ENCODE data around the gene ARHGAP21. TPM values are rescaled to one million over a fixed set of nuclear protein-coding genes. Genes with fewer than 3 reads are reported as not detected.

The ARHGAP21 gene
- total RNA-seq, 1 donor from 2014 or later: 67.1 TPM

- DNase-seq (ENCODE audit: low read depth in 2 of 2): no peak
Observed at GRCh38 chr10:24579448-24579847, 144.2 kb downstream of the ARHGAP21 start.

- DNase-seq (ENCODE audit: low read depth in 2 of 2): no peak
Observed at GRCh38 chr10:24575481-24576002, 148.1 kb downstream of the ARHGAP21 start.

GRCh38 chr10:24574578-24575155 lies 149.0 kb downstream of the ARHGAP21 start:
- DNase-seq (ENCODE audit: low read depth in 2 of 2): no peak

GRCh38 chr10:24574161-24574560 lies 149.5 kb downstream of the ARHGAP21 start:
- DNase-seq (ENCODE audit: low read depth in 2 of 2): no peak

GRCh38 chr10:24571870-24572450 lies 151.7 kb downstream of the ARHGAP21 start:
- no peak for DNase-seq (ENCODE audit: low read depth in 2 of 2)

- DNase-seq (ENCODE audit: low read depth in 2 of 2): no peak
Observed at GRCh38 chr10:24570658-24571426, 152.8 kb downstream of the ARHGAP21 start.

GRCh38 chr10:24569828-24570657 lies 153.6 kb downstream of the ARHGAP21 start:
- DNase-seq (ENCODE audit: low read depth in 2 of 2): no peak

GRCh38 chr10:24569330-24569796 lies 154.3 kb downstream of the ARHGAP21 start:
- no peak for DNase-seq (ENCODE audit: low read depth in 2 of 2)

GRCh38 chr10:24568042-24568441 lies 155.6 kb downstream of the ARHGAP21 start:
- no peak for DNase-seq (ENCODE audit: low read depth in 2 of 2)

GRCh38 chr10:24561453-24561852 lies 162.2 kb downstream of the ARHGAP21 start:
- DNase-seq (ENCODE audit: low read depth in 2 of 2): no peak

- peak; percentile 20 to 71 for DNase-seq (ENCODE audit: low read depth in 2 of 2)
Observed at GRCh38 chr10:24556750-24557742, 166.6 kb downstream of the ARHGAP21 start.

GRCh38 chr10:24556126-24556749 lies 167.4 kb downstream of the ARHGAP21 start:
- DNase-seq (ENCODE audit: low read depth in 2 of 2): no peak

GRCh38 chr10:24554036-24554435 lies 169.7 kb downstream of the ARHGAP21 start:
- DNase-seq (ENCODE audit: low read depth in 2 of 2): no peak

- no peak for DNase-seq (ENCODE audit: low read depth in 2 of 2)
Observed at GRCh38 chr10:24553051-24553612, 170.6 kb downstream of the ARHGAP21 start.

GRCh38 chr10:24552346-24553016 lies 171.2 kb downstream of the ARHGAP21 start:
- DNase-seq (ENCODE audit: low read depth in 2 of 2): peak in 1 of 2 donors; percentile 10

GRCh38 chr10:24551161-24551560 lies 172.5 kb downstream of the ARHGAP21 start:
- no peak for DNase-seq (ENCODE audit: low read depth in 2 of 2)

GRCh38 chr10:24550680-24551079 lies 173.0 kb downstream of the ARHGAP21 start:
- DNase-seq (ENCODE audit: low read depth in 2 of 2): no peak

- DNase-seq (ENCODE audit: low read depth in 2 of 2): no peak
Observed at GRCh38 chr10:24545585-24545984, 178.1 kb downstream of the ARHGAP21 start.

- no peak for DNase-seq (ENCODE audit: low read depth in 2 of 2)
Observed at GRCh38 chr10:24544776-24545175, 178.9 kb downstream of the ARHGAP21 start.
